ENCODE results near the gene PHF11. TPM values are rescaled to one million over a fixed set of nuclear protein-coding genes. Genes with fewer than 3 reads are reported as not detected.

PHF11 gene
- total and polyA plus RNA-seq, 2 of the 13 experiments (the other 11 are each of a cell fraction or from before 2014, with no cell fraction given): 15.8 to 22.0 TPM

DNA sequence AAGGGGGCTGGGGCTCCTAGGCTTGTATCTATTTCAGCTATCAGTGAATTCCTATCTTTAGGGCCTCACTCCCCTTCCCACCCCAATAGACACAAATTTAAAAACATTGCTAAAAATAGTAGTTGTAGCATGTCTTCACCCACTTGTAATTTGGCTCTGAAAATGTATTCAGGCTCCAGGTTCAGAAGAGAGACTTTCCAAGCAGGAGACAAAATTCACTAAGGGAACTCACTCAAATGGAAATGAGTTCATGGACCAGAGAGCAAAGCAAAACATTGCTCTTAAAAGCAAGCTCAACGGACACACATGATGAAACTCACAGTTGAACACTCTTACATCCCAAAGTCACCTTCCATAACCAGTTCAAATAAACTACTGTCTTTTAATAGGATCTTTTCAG lies 36.8 kb downstream of the PHF11 start:
- TF ChIP-seq, protein P1, sequence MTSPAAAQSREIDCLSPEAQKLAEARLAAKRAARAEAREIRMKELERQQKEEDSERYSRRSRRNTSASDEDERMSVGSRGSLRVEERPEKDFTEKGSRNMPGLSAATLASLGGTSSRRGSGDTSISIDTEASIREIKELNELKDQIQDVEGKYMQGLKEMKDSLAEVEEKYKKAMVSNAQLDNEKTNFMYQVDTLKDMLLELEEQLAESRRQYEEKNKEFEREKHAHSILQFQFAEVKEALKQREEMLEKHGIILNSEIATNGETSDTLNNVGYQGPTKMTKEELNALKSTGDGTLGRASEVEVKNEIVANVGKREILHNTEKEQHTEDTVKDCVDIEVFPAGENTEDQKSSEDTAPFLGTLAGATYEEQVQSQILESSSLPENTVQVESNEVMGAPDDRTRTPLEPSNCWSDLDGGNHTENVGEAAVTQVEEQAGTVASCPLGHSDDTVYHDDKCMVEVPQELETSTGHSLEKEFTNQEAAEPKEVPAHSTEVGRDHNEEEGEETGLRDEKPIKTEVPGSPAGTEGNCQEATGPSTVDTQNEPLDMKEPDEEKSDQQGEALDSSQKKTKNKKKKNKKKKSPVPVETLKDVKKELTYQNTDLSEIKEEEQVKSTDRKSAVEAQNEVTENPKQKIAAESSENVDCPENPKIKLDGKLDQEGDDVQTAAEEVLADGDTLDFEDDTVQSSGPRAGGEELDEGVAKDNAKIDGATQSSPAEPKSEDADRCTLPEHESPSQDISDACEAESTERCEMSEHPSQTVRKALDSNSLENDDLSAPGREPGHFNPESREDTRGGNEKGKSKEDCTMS (CRISPR knock-in tag; conservative IDR thresholded peaks at IDR 0.05): no peak
- TF ChIP-seq NBN (conservative IDR thresholded peaks at IDR 0.05) (no peak), FOXM1 (CRISPR knock-in tag; IDR thresholded peaks at IDR 0.05) (no peak), SMAD1 (CRISPR knock-in tag; IDR thresholded peaks at IDR 0.05; ENCODE audit: borderline replicate concordance, low read depth) (no peak), NFE2L1 (CRISPR knock-in tag; IDR thresholded peaks at IDR 0.05; ENCODE audit: borderline replicate concordance) (no peak), ZNF296 (CRISPR knock-in tag; conservative IDR thresholded peaks at IDR 0.05) (no peak), ZNF850 (CRISPR knock-in tag; conservative IDR thresholded peaks at IDR 0.05) (no peak), GATA4 (IDR thresholded peaks at IDR 0.05; ENCODE audit: borderline replicate concordance, low read depth) (no peak), KAT2B (IDR thresholded peaks at IDR 0.05; ENCODE audit: borderline replicate concordance, low read depth, low read length) (no peak), SNRNP70 (IDR thresholded peaks at IDR 0.05; ENCODE audit: low read depth, low read length) (no peak)
- TF ChIP-seq, protein P2, sequence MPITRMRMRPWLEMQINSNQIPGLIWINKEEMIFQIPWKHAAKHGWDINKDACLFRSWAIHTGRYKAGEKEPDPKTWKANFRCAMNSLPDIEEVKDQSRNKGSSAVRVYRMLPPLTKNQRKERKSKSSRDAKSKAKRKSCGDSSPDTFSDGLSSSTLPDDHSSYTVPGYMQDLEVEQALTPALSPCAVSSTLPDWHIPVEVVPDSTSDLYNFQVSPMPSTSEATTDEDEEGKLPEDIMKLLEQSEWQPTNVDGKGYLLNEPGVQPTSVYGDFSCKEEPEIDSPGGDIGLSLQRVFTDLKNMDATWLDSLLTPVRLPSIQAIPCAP (CRISPR knock-in tag; IDR thresholded peaks at IDR 0.05; ENCODE audit: low read depth): no peak
- H3K36me3 ChIP-seq (replicated peaks in 1 of 2; ENCODE audit: control insufficient read depth in 1 of 2, insufficient read depth in 2 of 2, low read length in 2 of 2): peaks cover 0 to 19% of the 10 kb centered on the region in 2 experiments; a peak in 4 of 5 replicates
- no peak overlapping the region for H3K27ac ChIP-seq (ENCODE audit: extremely low read length, insufficient read depth, low read length)
- H3K9ac ChIP-seq (ENCODE audit: insufficient read depth, low read depth, low read length): no peak overlapping the region
- BruUV-seq (replicated peaks): no TSS peak
- POLR2A ChIA-PET: no interaction called here
- H3K4me3 ChIP-seq (replicated peaks in 1 of 3; ENCODE audit: insufficient read depth in 1 of 3, low read depth in 2 of 3, low read length in 3 of 3): no peak overlapping the region
- CTCF ChIA-PET (ENCODE audit: low intra/inter-chr PET ratio, low total read pairs): no interaction called here
- in situ Hi-C loops (cut with HindIII; ENCODE audit: extremely low pct_ligation_motif_present, low pct_unique_long_range_greater_than_20kb): no loop called here
- H4K20me1 ChIP-seq (ENCODE audit: insufficient read depth, low read length): no peaks in the 10 kb centered on the region
- intact Hi-C loops (cut with micrococcal nuclease; ENCODE audit: unreplicated experiment): no loop called here
- H2AFZ ChIP-seq (ENCODE audit: low read length): no peak overlapping the region
- no peaks in the 10 kb centered on the region for H3K9me3 ChIP-seq (ENCODE audit: low read length)
- WGBS (ENCODE audit: low lambda C conversion rate): 92% methylated on average over 1 of the region's 1 CpG
- DNase-seq (ENCODE audit: low spot score) (no peak), ATAC-seq (no peak), FAIRE-seq (peak; percentile 8)
- H3K79me2 ChIP-seq (ENCODE audit: insufficient read depth, low read length): no peaks in the 10 kb centered on the region
- H3K4me2 ChIP-seq (ENCODE audit: low read depth, low read length): no peak overlapping the region
- H3K4me1 ChIP-seq (ENCODE audit: insufficient read depth, low read length): no peaks in the 10 kb centered on the region
- H3K27me3 ChIP-seq (ENCODE audit: control insufficient read depth in 1 of 2, insufficient read depth in 2 of 2, low read length in 2 of 2): no peaks in the 10 kb centered on the region

All from HepG2 (cell line).